Sigmoid colon (tissue), 4 donors: ENCODE measurements around the gene HBS1L.

ENCODE experiments used
- EP300 ChIP-seq, 4 donors: sonication (generic); formaldehyde crosslinking; IDR thresholded peaks; one replicate each; pipeline ENCODE4 v1.6.1; 2017; ENCODE audit warnings: antibody characterized with exemption in 4 of 4
- POLR2A ChIP-seq, 2 donors: fragments of 450-650 bp; IDR thresholded peaks; one replicate each; pipeline ENCODE4 v1.6.1; 2016; ENCODE audit warnings: antibody characterized with exemption in 2 of 2, mild to moderate bottlenecking in 2 of 2, moderate library complexity in 2 of 2
- TF ChIP-seq, protein P1 (sequence below), 4 experiments: fragments of 450-650 bp in 3 of 4; fragments of 200-600 bp in 1 of 4; IDR thresholded peaks; one replicate each; pipeline ENCODE4 v1.5.1; 2016 to 2019; ENCODE audit warnings: antibody characterized with exemption in 4 of 4, mild to moderate bottlenecking in 3 of 4, moderate library complexity in 2 of 4

DNA sequence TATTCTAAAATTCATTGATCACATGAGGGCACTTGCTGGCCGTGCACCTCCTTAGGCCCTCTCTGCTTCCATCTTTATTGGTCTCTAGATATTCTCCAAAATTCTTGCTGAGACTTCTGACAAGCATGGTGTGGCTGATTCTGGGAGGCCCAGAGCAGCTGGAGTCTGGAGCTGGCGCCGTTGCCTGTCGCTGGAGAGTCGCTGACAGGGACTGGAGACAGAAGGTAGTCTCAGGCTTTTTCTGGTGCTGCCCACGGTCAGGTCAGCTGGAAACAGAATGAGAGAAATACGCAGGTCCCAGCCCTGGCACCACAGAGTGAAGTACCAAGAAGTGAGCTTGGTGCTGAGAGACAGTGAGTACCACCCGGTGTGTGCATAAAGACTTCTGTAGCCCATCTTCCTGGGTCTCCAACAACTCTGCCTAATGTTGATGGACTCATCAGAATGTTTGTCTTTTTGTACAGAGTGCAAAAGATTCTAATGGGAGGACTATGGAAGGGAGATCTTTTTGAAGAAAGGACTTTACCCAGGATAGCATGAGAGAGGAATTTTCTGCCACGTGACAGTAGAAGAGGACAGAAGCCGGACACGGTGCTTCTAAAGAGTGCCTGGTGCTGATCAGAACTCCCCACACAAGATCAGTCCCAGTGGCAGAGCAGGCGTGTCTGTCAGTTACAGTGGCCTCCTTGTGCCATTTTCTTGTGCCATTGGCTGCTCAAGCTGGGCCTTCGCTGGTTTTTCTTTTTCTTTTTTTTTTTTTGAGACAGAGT is 102.9 kb downstream of the HBS1L start:
- TF ChIP-seq, protein P1, sequence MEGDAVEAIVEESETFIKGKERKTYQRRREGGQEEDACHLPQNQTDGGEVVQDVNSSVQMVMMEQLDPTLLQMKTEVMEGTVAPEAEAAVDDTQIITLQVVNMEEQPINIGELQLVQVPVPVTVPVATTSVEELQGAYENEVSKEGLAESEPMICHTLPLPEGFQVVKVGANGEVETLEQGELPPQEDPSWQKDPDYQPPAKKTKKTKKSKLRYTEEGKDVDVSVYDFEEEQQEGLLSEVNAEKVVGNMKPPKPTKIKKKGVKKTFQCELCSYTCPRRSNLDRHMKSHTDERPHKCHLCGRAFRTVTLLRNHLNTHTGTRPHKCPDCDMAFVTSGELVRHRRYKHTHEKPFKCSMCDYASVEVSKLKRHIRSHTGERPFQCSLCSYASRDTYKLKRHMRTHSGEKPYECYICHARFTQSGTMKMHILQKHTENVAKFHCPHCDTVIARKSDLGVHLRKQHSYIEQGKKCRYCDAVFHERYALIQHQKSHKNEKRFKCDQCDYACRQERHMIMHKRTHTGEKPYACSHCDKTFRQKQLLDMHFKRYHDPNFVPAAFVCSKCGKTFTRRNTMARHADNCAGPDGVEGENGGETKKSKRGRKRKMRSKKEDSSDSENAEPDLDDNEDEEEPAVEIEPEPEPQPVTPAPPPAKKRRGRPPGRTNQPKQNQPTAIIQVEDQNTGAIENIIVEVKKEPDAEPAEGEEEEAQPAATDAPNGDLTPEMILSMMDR (IDR thresholded peaks at IDR 0.05) = no peak
- no peak for TF ChIP-seq POLR2A (IDR thresholded peaks at IDR 0.05)
- no peak for TF ChIP-seq EP300 (IDR thresholded peaks at IDR 0.05)
